ENCODE data around the gene URM1.
A peak's percentile ranks its signal among the peaks of the same experiment; 100 is the strongest.
"Not testable (repeated sequence)": the region's sequence is repeated elsewhere in the genome, so short reads cannot be mapped to it uniquely, and the experiment has no call there.

URM1 gene

DNA sequence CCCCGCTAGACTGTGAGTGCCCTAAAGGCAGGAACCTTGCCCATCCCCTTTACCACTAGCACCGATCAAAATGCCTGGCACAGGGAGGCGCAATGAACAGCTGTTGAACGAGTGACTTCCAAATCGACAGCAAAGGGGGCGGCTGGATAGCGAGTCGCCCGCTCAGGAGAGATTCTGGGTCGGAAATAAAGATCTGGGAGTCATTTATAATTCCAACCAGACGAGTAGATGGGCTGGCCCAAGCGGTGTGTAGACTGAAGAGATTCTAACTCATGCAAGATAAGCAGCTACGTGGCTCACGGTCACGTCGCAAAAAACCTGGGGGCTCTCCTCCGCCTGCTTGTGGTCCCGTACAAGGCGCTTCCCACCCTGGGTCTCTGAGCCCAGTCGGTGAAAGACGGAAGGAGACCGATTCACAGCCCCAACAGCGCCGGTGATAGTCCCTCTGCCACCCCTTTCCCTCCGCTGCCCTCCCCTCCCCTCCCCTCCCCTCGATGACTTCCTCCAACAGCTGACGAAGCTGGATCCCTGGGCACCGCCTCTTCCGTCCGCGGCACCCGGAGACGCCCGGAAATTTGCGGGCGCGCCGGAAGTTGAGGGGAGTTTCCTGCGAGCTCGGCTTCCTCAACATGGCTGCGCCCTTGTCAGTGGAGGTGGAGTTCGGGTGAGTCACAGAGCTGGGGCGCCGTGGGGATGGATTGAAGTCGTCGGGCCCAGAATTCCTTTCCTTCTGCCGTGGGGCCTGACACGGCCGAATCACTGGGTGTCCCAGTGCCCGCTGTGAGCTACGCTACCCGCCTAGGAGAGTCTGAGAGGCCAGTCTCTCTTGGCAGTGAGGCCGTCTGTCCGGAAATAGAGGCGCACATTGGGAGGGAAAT, at the start of gene URM1:
Gene URM1, plus strand, starts transcription at position 623 of the 878 bp plus-strand sequence. Its CDS starts 7 bp downstream, at position 630.
- DNase-seq, result peak; percentile 57

DNA sequence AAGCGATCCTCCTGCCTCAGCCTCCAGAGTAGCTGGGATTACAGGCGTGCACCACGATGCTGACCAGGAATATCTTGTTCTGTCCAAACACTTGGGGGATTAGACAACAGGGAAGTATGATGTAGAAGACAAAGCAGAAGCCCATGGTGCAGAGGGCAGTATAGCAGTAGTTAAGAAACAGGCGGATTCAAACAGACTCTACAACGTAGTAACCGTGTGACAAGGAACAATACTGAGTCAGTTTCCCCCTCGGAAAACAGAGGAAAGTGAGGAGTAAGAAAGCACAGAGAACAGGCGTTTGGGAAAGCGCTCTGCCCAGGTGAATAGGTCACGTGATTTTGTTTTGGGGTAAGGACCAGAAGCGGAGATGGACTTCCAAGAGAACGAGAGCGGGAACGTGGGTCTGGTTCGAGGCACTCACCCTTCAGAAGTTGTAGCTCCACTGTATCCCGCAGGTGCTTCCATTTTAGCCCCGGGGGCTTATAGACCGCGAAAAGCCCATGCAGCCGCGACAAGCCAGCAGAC, 49.2 kb upstream of the URM1 start:
- DNase-seq, result no peak

DNA sequence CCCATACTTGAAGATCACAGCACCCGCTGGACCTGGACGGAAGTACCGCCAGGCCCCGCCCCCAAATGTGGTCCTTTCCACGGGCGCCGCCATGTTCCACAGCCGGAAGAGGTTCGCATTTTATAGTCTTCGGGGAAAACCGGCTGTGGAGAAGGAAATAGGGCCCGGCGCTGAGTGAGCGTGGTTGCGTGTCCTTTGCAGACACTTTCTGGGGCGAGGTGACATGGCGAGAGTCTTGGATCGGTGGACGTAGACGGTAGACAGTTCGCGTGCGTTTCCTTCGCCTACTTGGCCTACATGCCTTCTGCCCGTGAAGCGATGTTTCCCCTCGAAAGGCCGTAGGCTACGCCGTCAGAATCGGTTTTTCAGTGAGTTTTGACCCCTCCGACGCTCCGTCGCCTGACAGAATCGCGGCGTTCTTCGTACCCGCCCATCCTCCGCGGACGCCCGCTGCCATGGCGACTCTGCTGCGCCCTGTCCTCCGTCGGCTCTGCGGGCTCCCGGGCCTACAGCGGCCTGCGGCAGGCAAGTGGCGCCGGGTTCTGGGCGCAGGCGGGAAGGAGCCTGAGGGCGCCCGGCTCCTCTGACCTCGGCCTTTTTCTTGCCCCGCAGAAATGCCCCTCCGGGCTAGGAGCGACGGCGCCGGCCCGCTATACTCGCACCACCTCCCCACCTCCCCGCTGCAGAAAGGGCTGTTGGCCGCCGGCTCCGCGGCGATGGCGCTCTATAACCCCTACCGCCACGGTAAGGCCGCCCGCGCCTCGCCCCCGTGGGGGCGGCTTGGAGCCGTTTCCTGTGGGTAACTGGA, 48.6 kb upstream of the URM1 start, which contains the start of the genes COQ4 and TRUB2:
Gene COQ4, plus strand, starts transcription at position 436 of the 808 bp plus-strand sequence. Its CDS starts 20 bp downstream, at position 456.
Gene TRUB2, minus strand, starts transcription at position 44 of the 808 bp plus-strand sequence. Its CDS starts 39 bp downstream, at position 5.
- DNase-seq, result peak; percentile 97

DNA sequence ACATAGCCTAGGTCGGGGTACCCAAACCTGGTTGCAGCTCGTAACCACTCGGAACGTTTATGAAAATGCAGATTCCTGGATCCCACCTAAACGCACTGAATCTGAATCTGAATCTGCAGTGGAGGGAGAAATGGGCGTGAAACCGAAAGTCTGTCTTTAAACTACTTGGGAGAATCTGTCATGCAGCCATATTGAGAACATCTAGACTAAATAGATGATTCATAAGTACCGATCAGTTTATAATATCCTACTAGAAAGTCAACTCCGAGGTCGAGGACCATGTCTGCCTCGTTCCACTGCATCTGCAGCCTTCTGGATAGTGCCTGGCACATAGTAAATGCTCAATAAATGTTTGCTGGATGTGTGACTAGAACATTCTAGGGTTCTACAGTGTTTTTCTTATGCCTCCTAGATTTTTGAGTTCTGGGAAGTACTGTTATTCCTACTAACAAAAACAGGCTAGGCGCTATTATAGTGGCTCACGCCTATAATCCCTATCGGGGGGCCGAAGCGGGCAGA, 47.9 kb upstream of the URM1 start:
- DNase-seq, result no peak

DNA sequence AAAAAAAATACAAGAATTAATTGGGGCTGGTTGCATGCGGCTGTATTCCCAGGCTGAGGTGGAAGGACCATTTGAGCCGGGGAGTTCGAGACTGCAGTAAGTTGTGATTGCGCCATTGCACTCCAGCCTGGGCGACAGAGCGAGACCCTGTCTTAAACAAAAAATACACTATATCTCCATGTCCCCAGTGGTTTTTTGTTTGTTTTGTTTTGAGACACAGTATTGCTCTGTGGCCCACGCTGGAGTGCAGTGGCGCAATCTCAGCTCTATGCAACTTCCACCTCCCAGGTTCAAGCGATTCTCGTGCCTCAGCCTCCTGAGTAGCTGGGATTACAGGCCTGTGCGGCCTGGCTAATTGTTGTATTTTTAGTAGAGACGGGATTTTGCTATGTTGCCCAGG, 47.4 kb upstream of the URM1 start:
- no peak for DNase-seq

DNA sequence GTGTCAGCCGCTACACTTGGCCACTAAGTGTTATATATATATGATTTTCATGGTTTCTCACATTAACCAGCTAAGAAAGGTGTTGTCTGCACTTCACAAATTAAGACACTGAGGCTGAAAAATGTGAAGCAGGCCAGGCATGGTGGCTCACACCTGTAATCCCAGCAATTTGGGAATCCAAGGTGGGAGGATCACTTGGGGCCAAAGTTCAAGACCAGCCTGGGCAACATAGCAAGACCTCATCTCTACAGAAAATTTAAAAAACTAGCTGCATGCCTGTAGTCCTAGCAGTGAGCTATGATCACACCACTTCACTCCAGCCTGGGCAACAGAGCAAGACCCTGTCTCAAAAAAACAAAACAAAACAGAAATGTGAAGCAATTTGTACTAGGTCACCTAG, 46.8 kb upstream of the URM1 start:
- DNase-seq, result no peak

DNA sequence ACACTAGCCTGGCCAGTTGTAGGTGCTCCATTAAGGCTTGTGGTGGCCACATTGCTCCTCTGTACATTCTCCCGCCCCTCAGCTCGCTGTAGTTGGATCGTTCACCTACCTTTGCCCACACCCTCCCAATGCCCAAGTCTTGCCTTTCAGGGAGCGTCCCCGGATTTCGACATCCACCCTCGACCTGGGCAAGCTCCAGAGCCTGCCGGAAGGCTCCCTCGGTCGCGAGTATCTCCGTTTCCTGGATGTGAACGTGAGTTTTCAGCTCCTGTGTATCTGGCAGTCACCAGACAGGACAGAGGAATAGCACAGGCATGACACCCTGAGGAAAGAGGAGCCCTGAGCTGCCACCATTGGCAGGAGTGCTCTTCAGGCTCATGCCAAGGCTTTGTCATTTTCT, 45.5 kb upstream of the URM1 start:
- no peak for DNase-seq

DNA sequence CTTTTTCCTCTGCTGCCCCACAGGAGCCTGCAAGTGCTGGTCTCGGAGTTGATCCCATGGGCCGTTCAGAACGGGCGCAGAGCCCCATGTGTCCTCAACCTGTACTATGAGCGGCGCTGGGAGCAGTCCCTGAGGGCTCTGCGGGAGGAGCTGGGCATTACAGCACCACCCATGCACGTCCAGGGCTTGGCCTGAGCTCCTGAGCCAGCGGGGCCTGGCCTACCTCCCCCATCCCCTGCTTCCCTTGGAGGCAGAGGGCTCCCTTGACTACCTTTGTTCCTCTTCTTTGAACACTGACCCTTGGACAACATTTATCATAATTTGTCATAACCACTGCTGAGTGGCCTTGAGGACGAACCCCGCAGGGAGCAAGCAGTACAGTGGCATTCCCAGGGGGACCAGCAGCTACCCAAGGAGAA, 37.7 kb upstream of the URM1 start:
- DNase-seq, result no peak

DNA sequence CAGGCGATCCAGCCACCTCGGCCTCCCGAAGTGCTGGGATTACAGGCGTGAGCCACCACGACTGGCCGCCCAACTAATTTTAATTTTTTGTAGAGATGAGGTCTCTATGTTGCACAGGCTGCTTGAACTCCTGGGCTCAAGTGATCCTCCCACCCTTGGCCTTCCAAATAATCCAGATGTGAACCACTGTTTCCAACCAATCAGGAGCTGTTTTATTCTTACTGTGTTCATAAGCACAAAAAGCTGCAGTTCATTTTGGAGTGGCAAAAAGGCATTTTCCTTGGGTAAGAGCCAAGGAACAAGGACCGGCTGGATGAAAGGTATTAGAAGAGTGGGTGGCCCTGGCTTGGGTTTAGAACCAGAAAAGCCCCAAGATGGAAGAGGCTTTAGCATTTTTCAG, 36.0 kb upstream of the URM1 start:
- DNase-seq, result no peak

DNA sequence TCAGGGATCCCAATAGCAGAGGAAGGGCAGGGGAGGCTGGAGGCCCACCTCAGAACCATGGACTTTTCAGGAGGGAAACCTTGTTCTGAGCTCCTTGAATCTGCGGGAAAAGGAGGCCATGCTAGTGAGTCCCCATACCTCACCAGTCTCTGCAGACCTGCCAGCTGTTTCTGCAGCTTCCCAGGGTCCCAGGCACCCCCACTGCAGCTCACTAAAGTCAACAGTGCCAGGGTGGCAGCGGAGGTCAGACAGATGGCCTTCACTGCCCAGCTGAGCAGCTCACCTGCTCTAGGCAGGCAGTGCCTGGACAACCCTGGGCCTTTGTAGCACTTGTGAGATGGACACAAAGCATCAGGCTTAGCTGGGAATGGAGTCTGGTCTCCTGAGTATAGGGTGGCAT, 35.3 kb upstream of the URM1 start:
- no peak for DNase-seq

DNA sequence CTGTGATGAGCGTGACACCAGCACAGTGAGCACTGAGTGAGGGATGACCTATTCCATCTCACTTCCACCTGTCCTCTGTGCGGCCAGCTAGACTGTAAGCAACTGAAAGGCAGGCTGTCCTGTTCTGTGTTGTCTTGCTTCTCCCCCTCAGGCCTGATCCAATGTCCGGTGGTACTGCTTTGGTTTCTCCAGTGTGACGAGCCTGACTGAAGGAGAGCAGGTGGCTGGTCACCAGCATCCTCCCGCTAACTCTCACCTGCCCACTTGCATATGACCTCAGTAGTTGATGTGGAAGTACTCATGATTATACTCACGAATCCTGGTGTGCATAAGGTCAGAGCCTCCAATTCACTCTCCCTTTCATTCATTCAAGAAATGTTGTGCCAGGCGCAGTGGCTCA, 33.2 kb upstream of the URM1 start:
- DNase-seq, result no peak

DNA sequence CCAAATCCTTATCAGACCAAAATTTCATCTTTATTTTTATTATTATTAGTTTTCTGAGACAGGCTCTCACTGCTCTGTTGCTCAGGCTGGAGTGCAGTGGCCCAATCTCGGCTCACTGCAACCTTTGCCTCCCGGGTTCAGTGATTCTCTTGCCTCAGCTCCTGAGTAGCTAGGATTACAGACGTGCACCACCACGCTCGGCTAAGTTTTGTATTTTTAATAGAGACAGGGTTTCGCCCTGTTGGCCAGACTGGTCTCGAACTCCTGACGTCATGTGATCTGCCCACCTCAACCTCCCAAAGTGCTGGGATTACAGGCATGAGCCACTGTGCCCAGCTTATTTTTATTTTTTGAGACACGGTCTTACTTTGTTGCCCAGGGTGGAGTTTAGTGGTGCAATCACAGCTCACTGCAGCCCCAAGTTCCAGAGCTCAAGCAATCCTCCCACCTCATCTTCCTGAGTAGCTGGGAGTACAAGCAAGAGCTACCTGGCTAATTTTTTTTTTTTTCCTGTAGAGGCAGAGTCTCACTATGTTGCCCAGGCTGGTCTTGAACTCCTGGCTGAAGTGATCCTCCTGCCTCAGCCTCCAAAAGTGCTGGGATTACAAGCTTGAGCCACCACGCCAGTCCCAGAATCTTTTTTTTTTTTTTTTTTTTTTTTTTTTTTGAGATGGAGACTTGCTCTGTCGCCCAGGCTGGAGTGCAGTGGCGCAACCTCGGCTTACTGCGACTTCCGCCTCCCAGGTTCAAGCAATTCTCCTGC, 32.1 kb upstream of the URM1 start:
- DNase-seq, result not testable (repeated sequence)

DNA sequence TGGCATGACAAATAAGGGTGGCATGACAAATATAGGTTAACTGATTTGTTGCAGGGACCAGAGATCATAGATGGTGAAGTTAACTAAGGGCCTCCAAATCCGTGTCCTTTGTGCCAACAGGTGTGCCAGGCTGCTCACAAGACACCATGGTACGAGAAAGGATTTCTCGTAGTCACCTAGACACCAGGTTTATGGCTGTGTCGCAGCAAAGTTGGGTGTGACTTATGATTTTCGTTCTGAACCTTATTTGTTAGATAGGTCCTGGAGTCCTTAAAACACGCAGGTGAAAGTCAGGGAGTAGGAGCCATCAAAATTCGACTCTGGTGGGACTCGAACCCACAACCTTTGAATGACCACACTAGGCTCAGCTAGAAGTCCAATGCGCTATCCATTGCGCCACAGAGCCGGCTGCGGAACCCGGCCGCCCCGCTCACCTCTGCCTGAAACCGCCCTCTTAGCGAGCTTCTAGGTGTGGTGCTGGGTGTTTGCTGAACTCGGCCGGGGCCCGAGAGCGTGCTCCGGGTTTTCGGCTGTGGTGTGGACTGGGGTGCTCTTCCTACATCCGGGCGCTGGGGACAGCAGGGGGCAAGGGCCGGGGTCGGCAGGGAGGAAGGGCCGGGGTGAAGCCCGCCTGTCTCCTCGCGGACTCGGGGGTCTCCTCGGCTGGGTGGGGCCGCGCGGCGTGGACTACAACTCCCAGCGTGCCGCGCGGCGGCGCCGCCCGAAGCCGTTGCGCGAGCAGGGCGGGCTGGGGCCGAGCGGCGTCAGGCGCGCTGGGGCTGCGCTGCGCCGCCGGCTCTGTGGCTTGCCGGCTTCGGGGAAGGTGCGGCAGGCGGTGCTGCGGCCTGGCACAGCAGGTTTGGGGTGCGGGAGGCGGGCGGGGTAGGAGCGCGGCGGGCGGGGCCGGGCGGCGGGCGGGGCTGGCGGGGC, 31.1 kb upstream of the URM1 start, which contains the start of gene SLC27A4:
Gene SLC27A4, plus strand, starts transcription at position 767 of the 930 bp plus-strand sequence. CDS start 2,606 bp downstream, outside the sequence.
- no peak for DNase-seq

DNA sequence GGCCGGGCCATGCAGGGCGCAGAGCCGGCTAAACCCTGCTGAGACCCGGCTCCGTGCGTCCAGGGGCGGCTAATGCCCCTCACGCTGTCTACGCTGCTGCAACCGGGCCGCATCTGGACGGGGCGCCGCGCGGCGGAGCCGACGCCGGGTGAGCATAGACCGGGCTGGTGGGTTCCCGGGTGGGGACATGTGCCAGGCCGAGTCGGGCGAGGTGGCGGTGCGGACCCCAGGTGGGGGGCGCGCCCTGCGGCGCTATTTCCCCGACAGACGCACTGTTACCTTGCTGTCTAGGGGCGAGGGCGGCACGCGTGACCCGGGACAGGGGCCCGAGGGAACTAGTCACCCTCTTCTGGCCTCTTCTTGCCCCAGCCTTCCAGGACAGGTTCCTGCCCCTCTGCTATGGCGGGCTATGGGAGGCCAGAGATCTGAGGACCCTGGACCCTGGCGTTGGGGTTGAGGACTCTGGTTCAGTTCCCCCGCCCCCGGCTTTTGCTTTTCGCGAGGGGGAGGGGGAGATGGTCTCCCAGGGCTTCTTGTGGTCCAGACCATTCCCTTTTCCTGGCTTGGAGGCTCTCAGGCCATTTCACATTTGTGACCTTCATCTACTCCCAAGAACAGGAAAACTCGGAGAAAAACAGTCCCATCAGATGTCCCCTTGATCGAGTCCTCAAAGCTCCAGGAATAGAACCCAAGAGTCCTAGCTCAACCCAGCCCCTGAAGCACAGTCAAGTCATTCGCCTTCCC, 30.3 kb upstream of the URM1 start:
- DNase-seq, result no peak

DNA sequence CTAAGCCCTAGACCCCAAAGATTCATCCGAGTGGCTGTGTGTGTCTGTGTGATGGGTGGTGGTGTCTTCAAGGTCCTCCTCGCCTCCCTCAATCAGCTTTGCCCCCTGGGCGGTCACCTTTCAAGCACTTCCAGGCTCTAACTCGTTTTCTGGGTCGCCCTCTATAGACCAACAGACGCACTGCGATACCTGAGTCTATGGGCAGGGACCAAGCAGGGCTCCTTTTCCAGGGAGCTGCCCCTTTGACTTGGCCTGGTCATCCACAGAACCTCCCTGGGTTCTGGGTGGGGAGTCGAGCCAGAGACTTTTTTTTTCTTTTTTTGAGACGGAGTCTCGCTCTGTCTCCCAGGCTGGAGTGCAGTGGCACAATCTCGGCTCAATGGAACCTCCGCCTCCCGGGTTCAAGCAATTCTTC, 29.7 kb upstream of the URM1 start:
- DNase-seq, result no peak

DNA sequence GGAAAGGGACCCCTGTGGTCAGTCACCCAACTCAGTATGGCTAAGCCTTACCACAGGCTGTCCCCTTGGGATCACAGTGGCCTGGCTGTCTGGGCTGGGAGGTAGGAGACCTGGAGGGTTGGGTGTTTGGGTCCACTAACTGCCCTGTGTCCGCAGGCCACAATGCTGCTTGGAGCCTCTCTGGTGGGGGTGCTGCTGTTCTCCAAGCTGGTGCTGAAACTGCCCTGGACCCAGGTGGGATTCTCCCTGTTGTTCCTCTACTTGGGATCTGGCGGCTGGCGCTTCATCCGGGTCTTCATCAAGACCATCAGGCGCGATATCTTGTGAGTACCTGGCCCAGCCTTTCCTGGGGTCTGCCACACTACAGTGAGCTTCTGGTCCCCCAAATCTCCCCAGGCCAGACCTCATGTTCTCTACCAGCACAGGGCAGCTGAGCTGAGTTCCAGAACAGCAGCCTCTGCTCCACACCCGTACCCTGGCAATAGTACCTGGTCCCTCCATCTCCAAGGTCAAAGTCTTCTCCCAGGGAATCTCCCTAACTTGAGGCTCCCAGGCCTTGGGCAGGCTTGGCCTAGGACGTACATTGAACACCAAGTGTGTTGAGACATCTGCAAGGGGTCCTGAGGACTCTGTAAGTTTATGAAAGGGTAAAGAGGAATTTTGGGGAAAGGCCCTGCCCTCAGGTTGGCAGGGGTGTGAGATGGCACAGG, 28.0 kb upstream of the URM1 start:
- no peak for DNase-seq

DNA sequence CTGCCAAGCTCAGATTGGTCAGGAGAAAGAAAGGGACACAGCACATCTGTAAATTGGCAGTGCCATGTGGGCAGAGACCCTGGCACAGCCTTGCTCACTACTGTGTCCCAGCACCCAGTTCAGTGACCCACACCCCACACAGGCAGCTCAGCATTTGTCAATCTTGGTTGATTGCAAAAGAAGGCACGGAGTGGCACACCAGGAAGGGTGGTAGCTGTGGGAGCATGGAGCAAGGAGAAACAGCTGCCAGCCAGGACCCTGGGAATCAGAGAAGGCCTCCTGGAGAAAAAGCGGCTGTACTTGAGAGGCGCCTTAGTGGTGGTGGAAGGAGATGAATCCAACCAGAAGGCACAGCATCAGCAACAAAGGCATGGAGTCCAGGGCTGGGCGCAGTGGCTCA, 27.3 kb upstream of the URM1 start:
- DNase-seq, result no peak

DNA sequence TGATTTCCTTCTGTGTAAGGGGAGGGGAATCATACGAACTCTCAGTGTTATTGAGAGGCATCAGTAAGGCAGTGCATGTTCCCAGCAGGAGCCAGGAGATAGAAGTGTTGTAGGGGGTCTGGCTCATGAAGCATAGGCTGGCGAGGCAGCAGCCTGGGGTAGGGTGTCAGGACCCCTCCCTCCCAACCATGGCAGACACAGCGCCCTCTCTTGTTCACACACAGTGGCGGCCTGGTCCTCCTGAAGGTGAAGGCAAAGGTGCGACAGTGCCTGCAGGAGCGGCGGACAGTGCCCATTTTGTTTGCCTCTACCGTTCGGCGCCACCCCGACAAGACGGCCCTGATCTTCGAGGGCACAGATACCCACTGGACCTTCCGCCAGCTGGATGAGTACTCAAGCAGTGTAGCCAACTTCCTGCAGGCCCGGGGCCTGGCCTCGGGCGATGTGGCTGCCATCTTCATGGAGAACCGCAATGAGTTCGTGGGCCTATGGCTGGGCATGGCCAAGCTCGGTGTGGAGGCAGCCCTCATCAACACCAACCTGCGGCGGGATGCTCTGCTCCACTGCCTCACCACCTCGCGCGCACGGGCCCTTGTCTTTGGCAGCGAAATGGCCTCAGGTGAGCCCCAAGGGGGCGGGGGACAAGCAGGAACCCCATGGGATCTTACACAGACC, 26.1 kb upstream of the URM1 start:
- no peak for DNase-seq

DNA sequence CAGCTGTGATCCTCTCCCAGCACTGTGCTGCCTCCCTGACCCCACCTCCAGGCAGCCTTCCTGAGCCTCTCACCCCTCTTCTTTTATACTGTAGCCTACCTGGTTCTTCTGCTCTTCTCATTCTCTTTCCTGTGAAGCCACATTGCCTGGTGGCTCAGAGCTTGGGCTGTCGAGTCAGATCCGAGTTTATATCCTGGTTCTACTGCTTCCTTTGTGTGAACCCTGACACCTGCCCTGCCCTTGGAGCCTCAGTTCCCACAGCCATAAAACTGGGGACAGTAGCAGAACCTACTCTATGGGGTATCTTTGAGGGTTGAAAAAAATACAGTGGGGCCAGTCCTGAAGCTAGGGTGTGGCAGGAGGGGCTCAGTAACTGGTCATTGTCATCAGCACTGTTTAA, 22.0 kb upstream of the URM1 start:
- no peak for DNase-seq

Measured in NCI-H1417 treated with DMSO at 0.1 percent for 48 hours (cell line).